Spinal cord (tissue), 10 donors: ENCODE results near the gene BTBD9. TPM values are rescaled to one million over a fixed set of nuclear protein-coding genes. Genes with fewer than 3 reads are reported as not detected.

ENCODE experiments used
- DNase-seq, 6 donors: peaks; one replicate each; pipeline versions ENCODE4 v3.0.0 to v3.0.0-alpha.2; 2013 to 2015; ENCODE audit warnings: low spot score in 6 of 6, low read depth in 4 of 6
- H3K27ac ChIP-seq: one replicate; pipeline ENCODE4 v1.5.1; 2013; ENCODE audit warnings: low read depth, low read length, control low read depth
- H3K27me3 ChIP-seq: one replicate; pipeline ENCODE4 v1.6.1; 2013; ENCODE audit warnings: low read length; ENCODE audit not compliant: control insufficient read depth, insufficient read depth
- H3K36me3 ChIP-seq: one replicate; pipeline ENCODE4 v1.6.1; 2013; ENCODE audit warnings: low read length; ENCODE audit not compliant: control insufficient read depth, insufficient read depth
- H3K4me1 ChIP-seq: one replicate; pipeline ENCODE4 v1.6.1; 2013; ENCODE audit warnings: low read length; ENCODE audit not compliant: control insufficient read depth, insufficient read depth
- H3K4me3 ChIP-seq: one replicate; pipeline ENCODE4 v1.5.1; 2013; ENCODE audit warnings: low read depth, low read length, control low read depth
- H3K9me3 ChIP-seq: one replicate; pipeline ENCODE4 v1.6.1; 2013; ENCODE audit warnings: low read length; ENCODE audit not compliant: control insufficient read depth, insufficient read depth
- WGBS: methylation state at CpG from one replicate; pipeline ENCODE4 v1.1.5; 2013; ENCODE audit warnings: missing lambda C conversion rate; ENCODE audit not compliant: insufficient coverage; 5-methylcytosine and 5-hydroxymethylcytosine counted together
- polyA plus RNA-seq, 2 donors: library from polyadenylated mRNA; unstranded; fragments of 120-200 nt; gene quantifications; one replicate each; pipeline ENCODE4 v1.2.1, GENCODE V29; 2013; ENCODE audit not compliant: insufficient read length in 2 of 2
- total RNA-seq, 2 donors: library from RNA; depleted of rRNA in 1 of 2; stranded (reverse); fragments of 120-200 nt in 1 of 2; fragments of >200 nt in 1 of 2; gene quantifications; one replicate each; pipeline versions ENCODE4 v1.2.3 to v1.2.4, GENCODE V29; 2013 to 2014
- donor health status: healthy.

Gene BTBD9
- total and polyA plus RNA-seq, 4 donors = 14.6 to 38.6 (median 16.9) TPM

DNA sequence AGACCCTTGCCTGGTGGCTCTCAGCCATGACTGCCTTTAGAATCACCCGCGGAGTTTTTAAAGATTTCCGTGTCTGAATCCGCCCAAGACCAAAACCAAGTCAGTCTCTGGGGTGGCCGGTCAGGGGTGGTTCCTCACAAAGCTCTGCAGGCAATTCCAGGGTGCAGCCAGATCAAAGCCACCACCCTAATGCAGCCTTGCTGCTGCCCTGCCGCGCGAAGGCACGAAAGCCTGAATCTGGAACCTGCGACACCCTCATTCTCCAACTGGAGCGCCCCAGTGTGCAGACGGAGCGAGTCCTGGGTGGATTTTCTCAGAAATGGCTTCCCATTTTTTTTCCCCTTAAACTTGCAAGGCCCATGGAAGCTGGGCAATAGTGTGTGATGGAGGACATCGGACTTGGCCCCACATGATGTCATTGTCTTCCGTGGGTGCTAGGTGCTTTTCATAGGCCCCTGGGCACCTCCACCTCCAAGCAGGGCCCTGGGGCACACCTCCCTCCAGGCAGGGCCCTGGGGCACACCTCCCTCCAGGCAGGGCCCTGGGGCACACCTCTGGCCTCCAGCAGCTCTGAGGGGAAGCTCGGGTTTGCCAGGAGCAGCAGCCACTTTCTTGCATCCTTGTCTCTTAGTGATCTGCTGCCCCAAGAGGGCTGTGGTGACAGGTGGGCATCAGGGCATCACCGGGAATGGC lies 477.1 kb downstream of the BTBD9 start:
- Histone ChIP-seq H3K4me1 (peaks cover 3% of the 10 kb centered on the region), H3K27me3 (no peaks in the 10 kb centered on the region), H3K9me3 (no peaks in the 10 kb centered on the region), H3K27ac (no peak overlapping the region), H3K36me3 (peaks cover 28% of the 10 kb centered on the region), H3K4me3 (no peak overlapping the region)
- WGBS = 89% methylated on average over 17 of the region's 17 CpGs
- DNase-seq = no peak

DNA sequence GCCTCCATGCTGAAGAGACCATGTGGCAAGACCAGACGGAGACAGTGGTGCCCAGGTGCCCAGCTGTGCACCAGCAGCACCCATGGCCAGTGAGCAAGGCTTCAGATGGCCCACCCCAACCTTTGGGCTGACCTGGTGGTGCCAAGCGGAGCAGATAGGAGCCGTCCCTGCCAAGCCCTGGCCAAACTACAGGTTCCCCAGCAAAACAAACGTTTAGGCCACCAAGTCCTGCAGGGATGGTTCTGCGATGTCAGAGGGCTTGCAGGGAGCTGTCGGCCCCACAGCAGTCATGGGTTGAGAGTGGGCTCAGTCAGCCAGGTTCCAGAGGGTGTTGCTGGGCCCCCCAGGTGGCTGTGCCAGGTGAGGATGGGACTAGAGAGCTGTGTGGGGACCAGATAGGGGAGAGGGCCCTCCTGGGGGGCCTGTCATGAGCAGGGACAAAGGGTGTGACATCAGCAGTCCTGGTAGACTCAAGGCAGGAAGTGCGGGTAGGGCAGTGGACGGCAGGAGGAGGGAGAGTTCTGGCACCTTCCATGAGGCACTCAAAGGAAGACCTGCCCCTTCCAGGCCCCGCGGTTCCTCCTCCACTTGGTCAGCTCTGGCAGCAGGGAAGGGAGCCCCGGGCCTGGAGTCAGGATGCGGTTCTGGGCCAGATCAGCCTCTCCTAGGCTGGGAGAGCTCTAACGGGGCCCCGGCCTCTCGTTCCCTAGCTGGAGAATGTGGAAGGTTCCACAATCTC lies 477.8 kb downstream of the BTBD9 start:
- Histone ChIP-seq H3K27ac (no peak overlapping the region), H3K4me1 (no peaks in the 10 kb centered on the region), H3K4me3 (no peak overlapping the region), H3K36me3 (peaks cover 28% of the 10 kb centered on the region), H3K9me3 (no peaks in the 10 kb centered on the region), H3K27me3 (no peaks in the 10 kb centered on the region)
- DNase-seq = no peak
- 90% methylated on average over 15 of the region's 15 CpGs for WGBS

DNA sequence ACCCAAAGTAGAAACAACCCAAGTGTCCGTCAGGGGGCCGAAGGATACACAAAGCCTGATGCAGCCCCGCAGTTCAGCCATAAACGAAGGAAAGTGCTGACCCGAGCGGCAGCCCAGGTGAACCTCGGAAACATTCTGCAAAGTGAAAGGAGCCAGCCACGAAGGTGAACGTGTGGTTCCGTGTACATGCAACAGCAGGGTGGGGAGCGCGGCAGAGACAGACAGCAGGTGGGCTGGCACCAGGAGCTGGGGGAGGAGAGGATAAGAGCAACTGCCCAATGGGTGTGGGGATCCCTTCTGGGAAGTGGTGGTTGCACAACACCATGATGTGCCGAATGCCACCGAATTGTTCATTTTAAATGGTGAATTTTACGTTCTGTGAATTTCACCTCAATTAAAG lies 478.4 kb downstream of the BTBD9 start:
- H3K36me3 ChIP-seq = peaks cover 28% of the 10 kb centered on the region
- no peak overlapping the region for H3K27ac ChIP-seq
- H3K4me1 ChIP-seq = no peaks in the 10 kb centered on the region
- WGBS = 94% methylated on average over 12 of the region's 15 CpGs
- no peak overlapping the region for H3K4me3 ChIP-seq
- no peaks in the 10 kb centered on the region for H3K27me3 ChIP-seq
- DNase-seq = no peak
- no peaks in the 10 kb centered on the region for H3K9me3 ChIP-seq

DNA sequence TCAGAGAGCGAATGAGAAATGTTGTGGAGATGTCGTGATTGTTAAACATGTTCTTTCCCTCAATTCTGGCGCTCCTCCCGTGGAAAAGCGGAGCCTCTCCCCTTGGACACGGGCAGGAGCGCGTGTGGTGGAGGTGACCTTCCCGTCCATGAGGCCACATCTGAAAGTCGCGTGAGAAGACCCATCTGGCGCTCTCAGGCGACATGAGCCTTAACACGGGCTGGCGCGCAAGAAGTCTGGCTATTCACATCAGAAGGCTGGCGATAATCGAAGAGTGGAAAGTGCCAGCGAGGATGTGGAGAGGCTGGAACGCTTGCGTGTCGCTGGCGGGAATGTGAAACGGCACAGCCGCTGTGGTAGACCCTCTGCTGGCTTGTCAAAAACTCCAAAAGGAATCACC lies 478.9 kb downstream of the BTBD9 start:
- WGBS = 94% methylated on average over 25 of the region's 25 CpGs
- H3K4me1 ChIP-seq = no peaks in the 10 kb centered on the region
- DNase-seq = no peak

DNA sequence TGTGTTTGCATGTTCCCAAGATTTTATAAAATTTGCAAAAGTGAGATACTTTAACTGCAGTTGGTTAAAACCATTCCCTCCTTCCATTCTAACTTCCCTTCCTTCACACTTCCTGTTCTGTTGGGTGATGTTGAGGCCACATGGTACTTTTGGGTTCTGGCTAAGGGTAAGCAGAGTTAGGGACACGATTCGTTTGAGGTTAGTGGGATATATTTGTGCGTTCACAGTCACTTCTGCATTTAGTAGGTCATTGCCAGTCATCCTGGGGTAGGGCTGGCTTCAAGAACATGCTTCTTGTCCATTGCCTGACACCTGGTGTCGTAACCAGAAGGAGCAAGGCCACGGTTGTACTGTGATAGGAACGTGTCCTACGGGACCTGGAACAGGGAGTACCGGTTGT lies 480.1 kb downstream of the BTBD9 start:
- DNase-seq = no peak
- Histone ChIP-seq H3K4me1 (peaks cover 11% of the 10 kb centered on the region), H3K27me3 (no peaks in the 10 kb centered on the region), H3K9me3 (no peaks in the 10 kb centered on the region), H3K27ac (no peak overlapping the region), H3K36me3 (peaks cover 37% of the 10 kb centered on the region), H3K4me3 (no peak overlapping the region)
- 58% methylated on average over 3 of the region's 8 CpGs for WGBS

More for the DNA sequence above, 478.9 kb downstream of the BTBD9 start:
- Histone ChIP-seq H3K36me3 (peaks cover 28% of the 10 kb centered on the region), H3K27ac (no peak overlapping the region), H3K9me3 (no peaks in the 10 kb centered on the region), H3K4me3 (no peak overlapping the region), H3K27me3 (no peaks in the 10 kb centered on the region)

DNA sequence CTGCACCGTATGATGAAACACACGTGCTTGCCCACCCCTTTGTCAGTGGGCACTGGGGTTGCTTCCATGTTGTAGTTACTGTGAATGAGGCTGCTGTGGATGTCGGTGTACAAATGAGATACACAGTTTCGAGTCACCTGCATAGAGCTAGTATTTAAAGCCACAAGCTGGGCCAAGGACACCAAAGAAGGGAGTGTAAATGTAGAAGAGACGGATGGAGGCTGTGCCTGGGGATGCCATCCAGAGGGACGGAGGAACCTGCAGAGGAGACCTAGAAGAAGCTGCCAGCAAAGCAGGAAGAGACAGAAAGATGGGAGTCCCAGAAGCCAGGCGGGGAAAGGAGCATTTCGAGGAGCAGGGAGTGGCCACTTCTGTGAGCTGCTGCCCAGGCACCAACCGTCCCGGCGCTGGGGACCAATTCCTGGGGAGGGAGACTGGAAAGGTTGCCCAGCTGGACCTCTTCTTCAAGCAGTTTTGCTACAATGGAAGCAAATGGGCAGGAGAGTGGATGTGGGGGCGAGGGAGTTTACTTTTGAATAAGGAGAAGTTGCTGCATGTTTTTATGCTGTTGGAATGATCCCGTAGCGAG lies 480.9 kb downstream of the BTBD9 start:
- Histone ChIP-seq H3K27ac (no peak overlapping the region), H3K4me3 (no peak overlapping the region), H3K4me1 (peaks cover 17% of the 10 kb centered on the region), H3K36me3 (peaks cover 42% of the 10 kb centered on the region), H3K9me3 (no peaks in the 10 kb centered on the region), H3K27me3 (no peaks in the 10 kb centered on the region)
- no peak for DNase-seq
- WGBS = 81% methylated on average over 14 of the region's 14 CpGs

DNA sequence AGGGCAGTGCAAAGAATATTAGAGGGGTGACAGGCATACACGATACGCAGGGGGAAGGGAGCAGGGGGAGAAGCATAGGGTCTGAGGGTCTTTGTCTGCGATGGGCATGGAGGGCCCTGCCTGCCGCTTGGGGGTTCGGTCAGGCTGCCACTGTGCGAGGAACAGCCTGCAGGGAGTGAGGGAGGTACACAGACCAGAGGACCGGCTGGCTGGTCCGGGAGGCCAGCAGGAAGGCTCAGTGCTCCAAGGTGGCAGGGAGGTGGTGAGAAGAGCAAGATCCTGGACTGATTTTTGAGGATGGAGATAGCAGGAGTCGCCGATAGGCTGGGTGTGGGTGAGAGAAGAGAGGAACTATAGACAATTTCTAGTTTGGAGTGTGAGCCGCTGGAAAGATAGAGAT lies 481.8 kb downstream of the BTBD9 start:
- WGBS = 93% methylated on average over 11 of the region's 11 CpGs
- no peaks in the 10 kb centered on the region for H3K9me3 ChIP-seq
- no peaks in the 10 kb centered on the region for H3K27me3 ChIP-seq
- DNase-seq = no peak
- H3K27ac ChIP-seq = no peak overlapping the region
- no peak overlapping the region for H3K4me3 ChIP-seq
- H3K36me3 ChIP-seq = peaks cover 47% of the 10 kb centered on the region
- peaks cover 21% of the 10 kb centered on the region for H3K4me1 ChIP-seq

DNA sequence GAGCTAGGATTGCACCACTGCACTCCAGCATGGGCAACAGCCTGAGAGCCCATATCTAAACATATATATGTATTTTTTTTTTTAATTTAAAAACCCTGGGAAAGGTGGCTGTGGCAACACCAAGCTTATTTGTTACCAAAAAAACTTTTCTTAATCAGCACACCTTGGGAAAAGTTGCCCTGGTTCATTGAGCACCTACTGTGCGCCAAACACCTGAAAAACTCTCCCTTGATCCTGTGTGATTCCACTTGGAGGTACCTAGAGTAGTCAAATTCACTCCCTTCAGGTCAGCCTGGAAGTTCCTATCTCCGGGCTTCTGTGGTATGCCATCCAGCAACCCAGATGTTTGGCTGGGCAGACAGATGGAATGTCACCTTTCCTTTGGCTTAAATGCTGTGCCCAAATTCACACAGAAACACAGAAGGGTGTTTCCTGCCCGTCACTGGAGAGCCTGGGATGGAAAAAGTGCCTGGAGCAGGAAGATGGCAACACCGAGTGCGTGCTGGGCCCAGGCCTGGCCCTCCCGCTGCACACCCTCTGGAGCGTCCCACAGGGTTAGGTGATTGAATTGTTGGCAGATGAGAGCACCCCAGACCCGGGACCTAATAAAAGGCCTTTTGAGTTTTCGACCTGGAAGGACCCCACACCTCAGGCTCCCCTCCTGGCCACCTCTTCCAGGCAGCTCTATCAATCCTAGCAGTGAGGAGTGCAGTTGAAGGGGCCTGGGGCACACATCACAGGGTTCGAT lies 482.7 kb downstream of the BTBD9 start:
- WGBS = 100% methylated on average over 5 of the region's 10 CpGs
- H3K4me3 ChIP-seq = no peak overlapping the region
- no peak for DNase-seq
- H3K4me1 ChIP-seq = peaks cover 25% of the 10 kb centered on the region
- no peaks in the 10 kb centered on the region for H3K9me3 ChIP-seq
- H3K36me3 ChIP-seq = peaks cover 49% of the 10 kb centered on the region
- H3K27ac ChIP-seq = no peak overlapping the region
- no peaks in the 10 kb centered on the region for H3K27me3 ChIP-seq

DNA sequence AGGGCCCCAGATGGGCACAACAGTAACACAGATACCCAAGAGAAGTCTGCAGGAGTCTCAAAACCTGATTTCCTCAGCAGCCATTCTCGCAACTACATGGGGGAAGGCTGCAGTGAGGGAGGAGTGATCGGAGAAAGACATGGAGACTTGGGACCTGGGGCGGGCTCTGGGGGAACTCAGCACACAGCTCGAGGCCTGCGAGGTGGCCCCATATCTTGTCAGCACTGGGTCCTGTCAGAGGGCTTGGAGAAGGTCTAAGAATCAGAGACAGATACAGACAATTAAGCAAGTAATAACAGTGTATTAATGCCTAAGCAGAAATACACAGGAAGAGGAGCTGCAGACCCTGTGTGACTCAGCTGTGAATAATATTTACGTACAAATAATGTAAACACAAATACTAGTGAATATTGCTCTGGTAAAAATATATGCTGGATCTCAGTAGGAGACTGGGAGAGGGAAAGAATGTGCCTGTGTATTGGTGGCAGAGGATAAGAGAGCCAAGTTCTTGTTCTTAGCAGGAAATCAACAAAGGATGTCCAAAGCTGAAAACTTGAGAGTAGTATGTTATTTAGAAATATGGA lies 484.0 kb downstream of the BTBD9 start:
- Histone ChIP-seq H3K9me3 (no peaks in the 10 kb centered on the region), H3K27ac (peak overlapping the region; percentile 37), H3K27me3 (no peaks in the 10 kb centered on the region), H3K4me3 (no peak overlapping the region), H3K4me1 (peaks cover 32% of the 10 kb centered on the region), H3K36me3 (peaks cover 46% of the 10 kb centered on the region)
- WGBS = 86% methylated on average over 1 of the region's 6 CpGs
- DNase-seq = no peak
